KBM-7 (cell line): ENCODE results near the gene IFI27L1.

ENCODE experiments used
- DNase-seq: peaks from one replicate; pipeline ENCODE4 v3.0.0-alpha.2; 2015
- in situ Hi-C: fragments of 300-500 bp; cut with MboI; formaldehyde crosslinking; loops from 2 replicates; pipeline ENCODE4 v1.14.3; 2020; ENCODE audit warnings: low sequenced_read_pairs, low pct_unique_long_range_greater_than_20kb, mixed read lengths

Gene IFI27L1

DNA sequence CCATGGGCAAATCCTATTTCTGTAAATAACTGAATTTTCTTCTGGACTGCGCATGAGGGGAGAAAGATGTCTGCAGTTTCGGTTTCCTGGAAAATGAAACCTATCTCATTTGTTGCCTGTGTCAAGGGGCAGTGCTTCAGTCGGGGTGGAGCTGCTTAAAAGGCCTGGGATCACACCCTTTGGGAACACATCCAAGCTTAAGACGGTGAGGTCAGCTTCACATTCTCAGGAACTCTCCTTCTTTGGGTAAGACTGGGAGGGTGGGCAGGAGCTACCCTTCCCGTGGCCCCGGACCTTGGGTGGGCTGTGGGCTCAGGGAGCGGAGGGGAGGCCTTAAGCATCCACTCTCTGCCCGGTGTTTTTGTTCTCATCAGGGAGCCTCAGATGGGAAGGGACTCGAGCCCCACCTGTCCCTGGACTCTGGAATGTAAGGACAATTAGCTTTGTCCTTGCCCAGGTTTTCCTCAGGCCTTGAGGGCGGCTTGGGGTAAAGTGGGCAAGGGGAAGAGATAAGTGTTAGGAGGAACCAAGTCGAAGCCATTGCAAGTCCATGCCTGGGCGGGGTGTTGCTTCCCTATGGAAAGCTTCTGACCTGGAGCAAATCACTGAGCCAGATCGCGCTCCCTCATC, 29.6 kb downstream of the IFI27L1 start, which contains the start of gene IFI27:
Gene IFI27, plus strand, starts transcription at position 185 of the 630 bp plus-strand sequence.
- in situ Hi-C loops = no loop called here
- no peak for DNase-seq

DNA sequence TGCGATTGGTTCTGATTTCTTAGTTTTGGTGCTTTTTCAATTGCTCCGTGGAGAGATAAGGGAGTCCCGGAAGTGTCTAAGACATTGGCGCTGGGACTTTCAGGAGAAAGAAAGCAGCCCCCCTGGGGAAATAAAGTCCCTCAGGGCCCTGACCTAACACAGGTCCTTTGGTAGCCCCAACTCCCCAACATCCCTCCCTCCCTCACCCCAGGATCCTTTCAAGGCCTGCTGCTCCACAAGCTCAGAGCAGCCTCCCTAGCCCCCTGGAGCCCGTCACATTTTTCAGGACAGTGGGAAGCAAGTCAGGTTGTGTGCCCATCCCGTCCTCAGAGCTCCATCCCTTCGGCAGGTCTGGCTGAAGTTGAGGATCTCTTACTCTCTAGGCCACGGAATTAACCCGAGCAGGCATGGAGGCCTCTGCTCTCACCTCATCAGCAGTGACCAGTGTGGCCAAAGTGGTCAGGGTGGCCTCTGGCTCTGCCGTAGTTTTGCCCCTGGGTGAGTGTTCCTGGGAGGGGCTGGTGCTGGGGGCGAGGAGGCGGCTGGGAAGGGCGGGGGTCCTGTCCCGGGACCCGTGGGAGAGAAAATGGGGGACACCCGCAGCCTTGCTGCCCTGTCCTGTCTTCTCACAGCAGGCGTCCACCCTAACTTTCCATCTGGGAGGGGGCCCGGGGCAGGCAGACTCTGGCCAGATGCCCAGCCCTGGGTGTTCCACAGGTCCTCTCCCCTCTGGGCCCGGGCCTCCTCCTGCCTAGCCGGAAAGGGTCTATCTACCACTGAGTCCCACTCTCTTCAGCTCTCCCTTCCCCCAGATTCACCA, 30.4 kb downstream of the IFI27L1 start:
- DNase-seq = no peak

DNA sequence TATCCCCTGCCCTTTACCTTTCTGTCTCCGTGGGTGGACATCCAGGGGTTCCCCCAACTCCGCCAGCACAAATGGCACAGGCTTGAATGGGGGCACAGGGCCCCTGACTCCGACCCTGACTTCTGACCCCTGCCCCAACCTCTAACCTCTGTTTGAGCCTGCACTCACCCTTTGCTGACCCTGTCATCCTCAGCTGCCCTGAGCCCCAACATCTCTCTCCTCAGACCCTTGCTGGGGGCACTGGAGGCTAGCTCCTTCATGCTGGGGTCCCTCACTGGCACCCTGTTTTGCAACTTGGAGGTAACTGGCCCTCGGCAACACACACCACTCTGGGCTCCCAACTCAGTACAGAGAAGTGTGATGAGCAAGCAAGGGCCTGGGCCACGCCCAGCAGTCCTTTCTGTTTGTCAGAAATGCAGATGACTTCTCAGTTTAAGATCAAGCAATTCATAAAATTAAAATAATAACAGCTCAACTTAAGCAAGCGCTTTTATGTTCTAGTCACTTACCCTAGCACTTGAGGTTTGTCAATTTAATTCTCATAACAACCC, 31.5 kb downstream of the IFI27L1 start:
- no peak for DNase-seq
- in situ Hi-C loops = no loop called here

More for the DNA sequence above, 30.4 kb downstream of the IFI27L1 start:
- in situ Hi-C loops = no loop called here

DNA sequence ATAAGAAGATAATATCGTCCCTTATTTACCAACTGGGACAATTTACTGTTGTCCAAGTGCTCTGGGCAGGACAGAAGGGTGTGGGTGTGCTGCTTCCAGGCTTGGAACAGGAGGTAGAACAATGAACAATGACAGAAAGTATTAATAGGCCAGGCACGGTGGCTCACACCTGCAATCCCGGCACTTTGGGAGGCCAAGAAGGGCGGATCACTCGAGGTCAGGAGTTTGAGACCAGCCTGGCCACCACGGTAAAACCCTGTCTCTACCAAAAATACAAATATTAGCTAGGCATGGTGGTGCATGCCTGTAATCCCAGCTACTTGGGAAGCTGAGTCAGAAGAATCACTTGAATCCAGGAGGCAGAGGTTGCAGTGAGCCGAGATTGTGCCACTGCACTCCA, 32.0 kb downstream of the IFI27L1 start:
- in situ Hi-C loops = no loop called here
- no peak for DNase-seq

DNA sequence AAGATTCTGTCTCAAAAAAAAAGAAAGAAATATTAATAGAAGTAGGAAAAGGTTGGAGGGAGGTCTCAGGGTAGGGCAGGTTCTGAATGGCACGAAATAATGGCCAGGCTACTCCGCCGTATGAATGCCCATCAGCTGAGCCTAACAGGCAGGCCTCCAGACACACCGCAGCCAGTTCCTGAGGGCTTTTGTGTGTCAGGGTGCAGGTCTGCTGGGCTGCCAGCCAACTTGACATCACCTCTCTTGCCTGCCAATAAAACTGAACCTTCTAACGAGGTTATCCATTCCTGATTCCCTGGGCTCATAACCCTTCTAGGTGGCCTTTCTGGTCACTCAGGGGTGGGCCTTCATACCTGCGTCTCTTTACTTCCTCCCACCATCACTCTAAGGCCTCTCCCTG, 32.4 kb downstream of the IFI27L1 start:
- no peak for DNase-seq
- in situ Hi-C loops = no loop called here

DNA sequence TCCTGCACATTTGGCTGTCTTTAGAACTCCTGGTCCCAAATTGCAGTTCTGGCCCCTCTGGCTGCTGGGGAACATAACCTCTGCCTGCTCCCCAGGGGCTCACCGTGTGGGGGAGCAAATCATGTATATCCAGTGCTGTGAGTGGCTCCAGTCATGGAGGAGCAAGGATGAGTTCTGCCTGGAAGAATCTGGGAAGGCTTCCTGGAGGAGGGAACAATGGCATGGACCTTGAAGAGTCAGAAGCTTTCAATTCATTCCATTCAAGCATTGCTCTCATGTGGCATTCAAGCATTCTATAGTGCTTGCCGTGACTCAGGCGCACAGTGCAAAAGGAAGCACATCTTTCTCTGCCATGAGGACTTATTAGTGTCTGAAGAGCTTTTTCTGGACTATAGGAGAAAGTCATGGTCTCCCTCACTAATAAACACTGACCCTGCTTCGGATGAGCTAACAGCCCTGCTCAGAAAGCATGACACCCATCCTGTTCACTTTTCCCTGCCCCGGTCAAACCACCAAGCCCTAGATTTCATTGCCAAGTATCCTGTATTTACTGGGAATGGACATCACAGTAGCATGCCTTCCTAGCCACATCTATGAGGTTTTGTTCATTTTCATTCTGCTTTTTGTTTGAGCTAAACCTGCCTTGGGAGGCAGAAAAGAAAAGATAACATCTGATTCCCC, 32.9 kb downstream of the IFI27L1 start:
- no peak for DNase-seq
- in situ Hi-C loops = no loop called here

DNA sequence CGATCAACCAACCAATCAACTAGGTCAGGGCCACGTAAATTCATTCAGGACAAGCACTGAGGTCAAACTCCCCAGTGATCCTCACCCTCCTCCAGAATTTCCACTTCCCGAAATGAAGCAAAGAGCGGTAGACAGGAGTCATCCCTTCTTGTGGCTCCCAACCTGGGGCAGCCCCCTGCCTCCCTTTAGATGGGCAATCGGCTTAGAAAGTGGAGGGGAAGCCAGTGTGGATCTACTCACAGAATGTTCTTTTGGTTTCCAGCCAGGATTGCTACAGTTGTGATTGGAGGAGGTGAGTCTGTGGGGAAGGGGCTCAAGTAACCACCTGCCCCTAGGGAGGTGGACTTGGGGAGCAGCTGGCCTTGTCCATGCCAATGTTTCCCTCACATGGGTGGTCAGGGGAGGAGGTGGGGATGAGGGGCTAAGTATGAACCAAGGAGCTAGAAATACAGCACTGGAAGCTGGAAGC, 33.5 kb downstream of the IFI27L1 start:
- DNase-seq = no peak
- in situ Hi-C loops = no loop called here

DNA sequence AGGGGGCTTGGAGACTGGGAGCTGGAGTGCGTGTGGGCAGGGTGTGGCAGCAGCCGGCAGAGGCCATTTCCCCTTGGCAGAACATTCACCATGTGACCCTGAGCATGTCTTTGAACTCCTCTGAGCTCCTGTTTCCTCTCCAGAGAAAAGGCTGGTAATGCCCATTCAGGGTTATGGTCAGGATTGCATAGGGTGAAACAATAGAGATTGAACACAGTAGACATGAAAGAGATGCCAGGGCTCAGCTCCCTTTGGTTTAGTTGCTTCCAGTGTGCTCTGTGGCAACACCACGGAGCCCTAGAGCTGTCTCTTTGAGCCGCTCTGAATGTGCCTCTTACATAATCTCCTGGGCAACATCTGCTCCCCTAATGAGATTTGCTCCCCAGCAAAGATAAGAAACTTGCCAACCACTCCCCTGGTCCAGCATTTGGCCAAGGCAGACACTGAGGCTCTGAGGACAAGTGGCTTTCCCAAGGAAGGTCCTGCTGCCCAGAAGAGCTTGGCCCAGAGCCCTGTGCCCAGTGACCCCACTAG, 34.0 kb downstream of the IFI27L1 start:
- no peak for DNase-seq
- in situ Hi-C loops = no loop called here

DNA sequence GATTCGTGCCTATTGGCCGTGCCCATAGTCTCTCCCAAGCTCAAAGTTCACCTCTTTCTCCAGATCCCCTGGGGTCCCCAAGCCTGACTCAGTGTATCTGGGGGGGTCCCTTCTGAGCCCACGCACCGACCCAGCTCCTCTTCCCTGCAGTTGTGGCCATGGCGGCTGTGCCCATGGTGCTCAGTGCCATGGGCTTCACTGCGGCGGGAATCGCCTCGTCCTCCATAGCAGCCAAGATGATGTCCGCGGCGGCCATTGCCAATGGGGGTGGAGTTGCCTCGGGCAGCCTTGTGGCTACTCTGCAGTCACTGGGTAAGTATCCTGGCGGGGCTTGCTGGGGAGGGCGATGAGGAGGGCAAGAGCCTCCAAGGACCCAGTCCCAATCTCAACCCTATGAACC, 34.5 kb downstream of the IFI27L1 start:
- in situ Hi-C loops = no loop called here
- no peak for DNase-seq

DNA sequence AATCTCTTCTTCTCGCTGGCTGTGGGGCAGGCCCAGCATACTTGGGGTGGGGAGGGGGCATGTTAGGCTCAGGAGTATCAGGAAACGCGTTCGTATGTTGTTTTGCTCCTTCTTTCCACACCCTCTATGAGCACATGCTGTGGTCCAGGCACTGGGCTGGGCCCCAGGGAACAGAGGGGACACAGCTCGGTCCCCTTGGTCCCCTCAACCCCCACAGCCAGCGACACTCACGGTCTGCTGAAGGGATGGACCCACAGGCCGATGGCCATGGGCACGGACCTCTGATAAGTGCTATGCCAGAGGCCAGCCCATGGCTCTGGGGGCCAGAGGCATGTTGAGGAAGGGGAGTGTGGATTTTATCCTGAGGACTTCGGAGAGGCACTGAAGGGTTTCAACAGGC, 35.6 kb downstream of the IFI27L1 start:
- in situ Hi-C loops = no loop called here
- DNase-seq = no peak

DNA sequence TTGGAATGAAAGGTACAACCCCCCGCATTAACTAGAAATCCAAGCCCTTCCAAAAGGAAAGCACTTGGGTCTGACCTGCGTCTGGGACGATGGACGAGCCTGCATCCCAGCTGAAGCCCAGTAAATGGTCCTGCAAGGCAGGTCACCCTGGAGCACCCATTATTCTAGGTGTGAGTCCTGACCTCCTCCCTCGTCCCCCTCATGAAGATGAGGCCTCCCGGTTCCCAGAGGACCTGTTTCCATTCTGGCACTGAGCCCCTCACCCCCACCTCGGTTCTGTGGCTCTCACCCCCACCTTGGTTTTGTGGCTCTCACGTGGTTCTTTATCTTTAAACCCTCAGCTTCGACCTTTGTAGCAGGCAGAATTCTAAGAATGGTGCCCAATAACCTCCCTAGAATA, 36.7 kb downstream of the IFI27L1 start:
- in situ Hi-C loops = no loop called here

DNA sequence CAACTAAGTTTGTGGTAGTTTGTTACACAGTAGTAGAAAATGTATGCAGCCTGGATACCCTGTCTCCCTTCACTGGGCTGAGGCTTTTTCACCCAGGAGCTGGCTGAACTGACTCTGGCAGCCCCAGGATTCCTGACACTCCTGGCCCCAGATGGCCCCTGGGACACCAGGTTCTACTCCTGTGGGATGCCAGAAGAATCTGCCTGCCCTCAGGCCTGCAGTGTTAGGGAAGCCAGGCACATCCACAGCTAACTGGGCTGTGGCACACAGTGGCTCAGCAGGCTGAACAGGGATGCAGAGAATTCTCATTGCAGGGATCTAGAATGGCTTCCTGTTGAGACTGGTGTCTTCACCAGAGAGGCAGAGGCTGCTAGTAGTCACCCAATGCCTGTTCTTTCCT, 38.0 kb downstream of the IFI27L1 start:
- no peak for DNase-seq
- in situ Hi-C loops = no loop called here

More for the DNA sequence above, 36.7 kb downstream of the IFI27L1 start:
- DNase-seq = no peak

DNA sequence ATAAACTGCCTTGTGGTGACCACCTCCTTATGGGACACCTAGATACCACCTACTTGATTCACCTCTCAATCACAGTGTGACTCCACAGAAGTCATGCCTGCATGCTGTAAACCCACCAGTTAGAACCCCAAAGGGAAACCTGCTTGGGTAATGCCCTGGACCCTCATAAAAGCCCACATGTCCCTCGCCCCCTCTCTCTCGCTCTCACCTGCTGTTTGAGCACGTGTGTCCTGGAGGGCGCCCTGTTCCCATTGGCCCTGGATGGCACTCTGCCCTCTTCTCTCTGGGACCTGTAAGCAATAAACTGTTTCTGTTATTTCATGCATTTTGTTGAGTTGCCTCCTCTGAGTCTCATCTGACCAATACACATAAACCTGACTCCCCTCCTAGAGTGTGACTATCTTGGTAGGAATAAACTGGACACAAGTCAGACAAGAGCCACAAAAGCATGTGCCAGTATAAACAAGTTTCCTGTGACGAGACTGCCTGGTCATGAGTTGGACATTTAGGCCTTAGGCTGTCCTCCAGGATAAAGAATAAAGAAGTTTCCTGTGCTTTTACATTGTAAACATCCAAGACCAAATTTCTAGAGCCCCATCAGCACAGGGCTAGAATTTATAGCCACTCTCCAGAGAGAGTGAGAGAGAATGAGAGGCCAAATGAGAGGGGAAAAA, 39.7 kb downstream of the IFI27L1 start:
- in situ Hi-C loops = no loop called here
- no peak for DNase-seq

DNA sequence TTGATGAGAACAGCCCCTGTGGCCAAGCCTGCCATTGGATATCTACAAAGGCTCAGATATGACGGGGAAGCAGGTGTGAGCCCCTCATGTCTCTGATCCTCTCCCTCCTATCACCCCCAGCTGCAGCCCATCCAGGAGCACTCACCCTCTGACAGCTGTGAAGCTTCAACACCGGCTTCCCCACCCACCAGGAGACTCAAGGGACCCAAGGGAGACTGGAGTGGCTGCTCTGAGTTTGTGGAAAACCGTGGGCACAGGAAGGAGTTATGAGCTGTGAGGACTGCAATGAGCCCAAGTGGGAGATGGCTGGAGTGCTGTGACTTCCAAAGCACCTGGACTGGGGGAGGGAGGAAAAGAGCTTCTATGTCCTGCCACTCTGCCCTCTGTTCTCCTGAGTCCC, 40.4 kb downstream of the IFI27L1 start:
- in situ Hi-C loops = no loop called here

DNA sequence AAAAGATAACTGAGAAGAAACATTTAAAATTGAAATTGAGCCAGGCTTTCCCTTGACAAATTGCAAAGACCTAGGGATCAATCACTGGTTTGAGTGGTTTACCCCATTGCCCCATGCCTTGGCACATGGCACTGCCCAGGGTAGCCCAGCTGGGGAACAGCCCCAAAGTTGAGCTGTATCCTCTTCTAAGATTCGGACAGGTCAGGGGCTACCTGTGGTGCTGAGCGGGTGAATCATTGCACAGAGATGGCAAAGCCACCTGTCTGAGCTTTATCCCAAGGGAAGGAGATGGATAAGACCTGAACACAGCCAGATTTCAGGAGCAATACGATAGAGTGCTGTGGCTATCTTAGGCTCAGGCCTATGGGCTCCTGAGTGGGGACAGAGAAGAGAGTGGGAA, 41.3 kb downstream of the IFI27L1 start:
- in situ Hi-C loops = no loop called here

More for the DNA sequence above, 40.4 kb downstream of the IFI27L1 start:
- no peak for DNase-seq

DNA sequence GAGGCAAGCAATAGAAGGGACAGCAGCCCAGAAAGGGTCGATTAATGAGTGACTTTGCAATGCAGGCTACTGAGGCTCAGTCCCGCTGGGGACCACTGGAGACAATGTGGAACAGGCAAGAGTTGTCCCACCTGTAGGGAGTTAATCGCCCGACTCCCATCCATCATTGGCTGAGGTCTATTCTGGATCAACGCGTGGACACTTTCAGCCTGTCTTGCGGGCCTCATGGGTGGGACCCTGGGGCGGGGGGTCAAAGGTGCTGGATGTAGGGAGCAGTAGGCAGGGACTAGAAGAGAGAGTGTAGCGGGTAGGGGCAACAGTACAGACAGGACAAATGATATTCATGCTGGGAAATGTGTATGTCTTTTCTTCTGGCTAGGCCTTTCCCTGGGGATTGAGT, 42.2 kb downstream of the IFI27L1 start:
- no peak for DNase-seq
- in situ Hi-C loops = no loop called here

More for the DNA sequence above, 41.3 kb downstream of the IFI27L1 start:
- no peak for DNase-seq

DNA sequence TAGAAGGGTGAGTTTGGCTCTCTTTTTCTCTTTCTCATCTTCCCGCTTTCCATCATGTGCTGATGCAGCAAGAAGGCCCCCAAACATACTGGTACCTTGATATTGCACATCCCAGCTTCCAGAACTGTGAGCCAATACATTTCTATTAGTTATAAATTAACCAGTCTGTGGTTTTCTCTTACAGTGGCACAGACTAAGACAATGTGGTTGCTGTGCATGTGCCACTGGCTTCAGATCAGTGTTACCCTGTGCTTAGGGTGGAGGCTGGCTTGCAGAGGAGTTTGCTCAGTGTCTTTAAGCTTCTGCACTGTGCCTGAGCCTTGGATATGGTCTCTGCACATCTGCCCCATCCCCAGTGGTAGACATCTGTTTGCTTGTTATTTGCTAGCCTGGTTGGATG, 42.8 kb downstream of the IFI27L1 start:
- in situ Hi-C loops = no loop called here

DNA sequence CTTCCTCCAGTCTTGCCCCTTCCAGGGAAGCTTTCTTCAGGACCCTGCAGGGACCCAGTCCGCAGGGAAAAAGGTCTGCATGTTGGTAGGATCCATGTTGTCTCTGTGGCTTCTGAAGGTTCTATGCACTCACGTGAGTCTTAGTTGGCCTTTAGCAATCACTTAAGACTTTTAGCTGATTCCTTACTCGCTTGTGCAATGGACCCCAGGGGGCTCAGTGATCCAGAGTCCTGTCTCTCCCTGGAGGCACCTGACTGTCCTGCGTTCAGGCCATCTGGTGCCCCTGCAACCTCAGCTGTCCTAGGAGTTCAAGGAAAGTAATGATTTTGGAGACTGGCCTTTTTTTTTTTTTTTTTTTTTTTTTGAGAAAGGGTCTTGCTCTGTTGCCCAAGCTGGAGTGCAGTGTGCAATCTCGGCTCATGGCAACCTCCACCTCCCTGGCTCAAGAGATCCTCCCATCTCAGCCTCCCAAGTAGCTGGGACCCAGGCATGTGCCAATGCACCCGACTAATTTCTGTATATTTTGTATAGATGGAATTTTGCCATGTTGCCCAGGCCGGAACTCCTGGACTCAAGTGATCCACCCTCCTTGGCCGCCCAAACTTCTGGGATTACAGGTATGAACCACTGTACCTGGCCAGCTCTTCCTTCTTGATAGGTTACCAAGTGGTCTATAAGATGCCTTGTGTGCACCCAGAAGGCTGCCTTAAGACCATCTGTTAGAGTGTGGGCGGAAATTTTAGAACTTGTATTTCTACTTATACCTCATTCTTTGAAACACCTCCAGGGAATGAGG, 43.7 kb downstream of the IFI27L1 start:
- no peak for DNase-seq
- in situ Hi-C loops = no loop called here

More for the DNA sequence above, 42.8 kb downstream of the IFI27L1 start:
- DNase-seq = no peak
